T-helper 22 cell (primary cell): ENCODE results near the gene CDC42EP4.

Experiments
- DNase-seq: peaks from one replicate; pipeline ENCODE4 v3.0.0-alpha.2; 2020; ENCODE audit warnings: low read depth

The CDC42EP4 gene

GRCh38 chr17:73297934-73298861 lies 13.6 kb downstream of the CDC42EP4 start:
- no peak for DNase-seq

DNA sequence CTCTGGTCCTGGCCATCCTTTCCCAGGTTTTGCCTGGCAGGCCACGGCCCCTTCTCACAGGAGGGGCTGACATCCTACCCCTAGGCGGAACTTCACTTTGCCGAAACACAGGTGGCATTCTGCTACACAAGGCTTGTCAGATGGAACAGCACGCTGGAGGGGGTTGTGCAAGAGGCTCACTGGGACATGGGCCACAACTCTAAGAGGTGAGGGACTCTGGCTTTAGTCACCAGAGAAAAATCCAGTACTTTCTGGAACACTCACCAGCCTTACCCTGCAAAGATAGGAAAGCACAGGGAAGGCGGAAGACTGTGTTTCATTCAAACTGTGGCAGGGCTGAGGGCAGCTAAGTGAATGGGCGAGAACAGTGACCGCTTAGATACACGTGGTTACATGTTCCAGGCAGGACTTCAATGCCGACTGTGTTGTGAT lies 18.3 kb downstream of the CDC42EP4 start:
- DNase-seq, result no peak

- no peak for DNase-seq
These were observed 18.8 kb downstream of the CDC42EP4 start for GRCh38 chr17:73293031-73293430.

DNA sequence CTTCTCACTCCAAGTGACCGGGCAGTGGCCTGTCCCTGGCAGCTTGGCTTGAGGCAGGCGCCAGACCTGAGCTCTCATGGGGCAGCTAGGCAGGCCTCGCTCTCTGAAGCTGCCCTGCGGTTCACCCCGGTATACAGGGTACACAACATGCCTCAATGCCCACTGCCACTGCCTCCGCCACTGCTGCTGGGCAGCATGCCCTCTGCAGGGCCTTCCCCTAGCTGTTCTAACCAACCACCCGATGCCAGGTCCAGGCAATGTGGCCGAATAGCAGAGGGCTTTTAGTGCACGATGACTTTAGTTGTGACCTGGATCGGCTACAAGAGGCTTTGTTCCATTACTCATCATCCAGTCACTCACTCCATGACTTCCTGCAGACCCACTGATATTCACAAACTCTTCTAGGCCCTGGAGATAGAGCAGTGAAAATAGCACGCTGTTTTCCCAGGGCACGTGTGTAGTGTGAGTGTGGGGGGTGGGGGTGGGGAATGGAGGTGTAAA lies 19.7 kb downstream of the CDC42EP4 start:
- DNase-seq, result no peak

DNA sequence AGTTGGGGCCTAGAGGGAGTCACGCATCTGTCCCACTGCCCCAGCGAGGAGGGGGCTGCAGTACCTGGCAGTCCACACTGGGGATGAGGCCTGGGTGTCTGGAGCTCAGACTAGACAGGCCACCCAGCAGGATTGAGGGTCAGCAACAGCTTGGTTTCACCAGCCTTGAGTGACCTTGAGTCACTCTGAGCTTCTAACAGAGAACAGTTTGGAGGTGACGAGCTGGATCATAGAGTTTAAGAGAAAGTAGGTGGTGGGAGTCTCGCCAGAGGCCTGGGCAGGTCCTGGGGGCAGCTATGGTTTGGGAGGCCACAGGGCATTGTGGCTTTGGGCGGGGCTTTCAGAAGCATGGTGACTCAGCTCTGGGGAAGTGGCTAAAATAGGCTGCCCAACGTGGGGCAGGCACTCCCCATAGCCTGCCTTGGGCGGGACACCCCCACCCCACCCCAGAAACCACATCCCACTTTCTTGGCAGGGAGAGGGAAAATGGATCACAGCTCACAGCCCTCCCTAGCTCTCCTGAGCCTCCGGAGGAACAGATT lies 20.5 kb downstream of the CDC42EP4 start:
- no peak for DNase-seq

DNA sequence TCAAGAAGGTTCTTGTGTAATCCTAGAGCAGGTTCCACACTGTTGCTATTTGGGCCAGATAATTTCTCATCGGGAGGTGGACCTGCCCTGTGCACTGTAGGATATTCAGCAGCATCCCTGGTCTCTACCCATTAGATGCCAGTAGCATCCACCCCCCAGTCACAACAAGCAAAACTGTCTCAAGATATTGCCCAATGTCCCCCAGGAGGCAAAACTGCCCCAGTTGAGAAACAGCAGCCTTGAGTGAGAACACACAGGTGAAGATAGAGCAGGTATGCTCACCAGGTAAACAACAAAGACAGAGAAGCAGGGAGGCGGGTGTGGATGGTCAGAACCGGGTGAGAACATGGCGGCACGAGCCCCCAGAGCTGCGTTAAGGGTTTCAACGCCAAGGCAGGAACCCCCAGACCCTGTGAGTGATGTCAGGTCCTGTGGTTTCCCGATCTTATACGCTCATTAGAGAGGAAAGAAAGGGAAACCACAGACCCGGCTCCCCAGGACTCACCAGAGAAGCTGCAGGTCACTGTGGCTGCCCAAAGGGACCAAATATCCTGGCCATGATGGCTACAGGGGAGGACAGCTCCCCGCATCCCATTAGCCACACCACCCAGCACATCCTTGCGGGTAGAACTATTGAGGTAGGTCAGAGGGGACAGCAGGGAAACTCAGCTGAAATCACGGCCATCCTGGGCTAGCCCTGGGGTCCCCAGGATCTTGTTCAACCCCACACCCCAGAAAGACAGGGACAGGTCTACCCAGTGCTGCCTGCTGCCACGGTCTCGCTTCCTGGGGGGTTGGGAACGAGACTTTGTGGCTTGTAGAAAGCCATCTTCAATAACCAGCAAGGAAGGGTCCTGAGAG lies 21.2 kb downstream of the CDC42EP4 start:
- no peak for DNase-seq

DNA sequence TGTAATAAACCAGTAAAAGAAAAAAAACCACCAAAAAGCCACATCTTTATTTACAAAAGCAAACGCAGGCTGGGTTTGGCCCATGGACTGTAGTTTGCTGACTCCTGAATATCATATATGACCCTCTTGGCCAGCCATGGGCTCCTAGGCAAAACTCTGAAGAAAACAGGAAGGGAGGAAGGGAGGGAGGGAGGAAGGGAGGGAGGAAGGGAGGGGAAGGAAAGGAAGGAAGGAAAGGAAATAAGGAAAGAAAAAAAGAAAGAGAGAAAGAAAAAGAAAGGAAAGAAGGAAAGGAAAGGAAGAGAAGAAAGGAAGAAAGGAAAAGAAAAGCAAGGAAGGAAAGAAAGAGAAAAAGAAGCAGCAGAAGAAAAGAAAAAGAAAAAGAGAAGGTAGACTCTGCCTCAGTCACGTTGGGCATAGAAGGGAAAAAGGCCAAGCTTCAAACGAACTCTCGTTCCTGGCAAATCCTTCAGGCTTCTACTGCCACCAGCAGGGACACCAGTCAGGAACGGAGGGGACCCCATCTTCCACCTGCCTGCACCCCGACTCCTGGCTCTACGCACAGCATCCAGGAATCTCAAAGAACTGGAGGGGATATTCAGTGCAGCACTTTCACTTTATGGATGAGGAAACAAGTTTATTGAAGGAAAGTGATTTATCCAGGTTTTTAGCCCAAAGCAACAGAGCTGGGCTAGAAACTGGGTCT lies 22.1 kb downstream of the CDC42EP4 start:
- DNase-seq, result no peak

GRCh38 chr17:73288534-73289302 lies 23.1 kb downstream of the CDC42EP4 start:
- no peak for DNase-seq

DNA sequence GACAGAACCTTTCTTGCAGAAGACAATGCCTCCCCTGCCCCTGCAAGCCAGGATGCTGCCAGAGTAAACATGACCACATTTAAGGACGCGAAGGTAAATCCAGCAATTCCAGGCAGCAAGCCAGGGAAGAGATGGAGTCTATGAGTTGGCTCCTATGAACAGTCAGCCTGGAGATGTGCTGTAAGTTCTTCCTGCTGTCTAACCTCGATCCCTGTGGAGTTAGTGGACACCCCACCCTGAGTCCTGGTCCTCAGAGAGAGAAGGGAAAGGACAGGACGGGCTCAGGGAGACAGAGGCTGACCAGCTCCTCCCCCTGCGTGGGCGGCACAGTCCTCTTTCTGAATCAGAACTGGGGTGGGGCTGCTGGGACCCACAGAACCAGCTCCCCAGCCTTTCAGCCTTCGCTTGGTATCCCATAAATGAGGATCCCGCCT lies 24.9 kb downstream of the CDC42EP4 start:
- DNase-seq, result no peak

DNA sequence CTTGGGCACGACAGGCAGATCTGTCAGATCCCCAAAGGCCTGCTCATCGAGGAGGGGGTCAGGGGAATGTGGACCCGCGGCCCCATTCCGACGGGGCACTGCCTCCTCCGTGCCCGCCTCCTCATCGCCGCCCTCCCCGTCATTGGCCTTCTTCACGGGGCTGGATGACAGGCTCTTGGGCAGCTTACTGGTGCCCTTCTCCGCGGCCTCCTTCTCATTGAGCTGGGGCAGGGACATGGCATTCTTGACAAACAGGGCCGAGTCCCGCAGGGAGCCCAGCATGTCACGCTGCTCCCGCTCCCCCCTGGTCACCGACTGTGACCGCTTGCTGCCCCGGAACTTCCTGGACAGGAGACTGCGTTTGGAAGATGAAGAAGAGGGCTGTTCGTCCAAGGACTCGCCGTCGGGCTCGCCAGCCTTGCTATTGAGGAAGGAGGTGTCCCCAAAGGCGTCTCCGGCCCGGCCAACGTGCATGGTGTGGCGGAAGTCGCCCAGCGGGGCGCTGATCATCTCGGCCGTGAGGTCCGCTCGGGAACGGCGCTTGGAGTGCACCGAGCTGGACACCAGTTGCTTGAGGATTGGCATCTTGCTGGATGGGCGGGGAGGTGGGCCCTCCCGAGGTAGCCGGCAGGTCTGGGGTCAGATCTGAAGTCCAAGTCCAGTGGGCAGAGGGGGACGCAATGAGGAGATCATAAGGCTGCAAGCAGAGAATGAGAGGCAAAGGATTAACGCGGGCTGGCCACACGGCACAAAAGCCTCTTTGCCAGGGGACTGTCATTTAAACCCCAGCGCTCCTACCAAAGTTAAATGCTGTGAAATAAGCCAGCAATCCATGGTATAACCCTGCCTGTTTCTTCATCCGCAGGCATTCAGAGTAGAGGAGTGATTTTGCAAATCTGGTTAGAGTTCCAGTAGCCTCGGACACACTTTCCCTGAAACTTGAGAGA lies 25.6 kb downstream of the CDC42EP4 start:
- no peak for DNase-seq

- DNase-seq, result no peak
These were observed 26.2 kb downstream of the CDC42EP4 start for GRCh38 chr17:73285603-73285908.

GRCh38 chr17:73284906-73285602 lies 26.7 kb downstream of the CDC42EP4 start:
- DNase-seq, result no peak

- no peak for DNase-seq
These were observed 27.4 kb downstream of the CDC42EP4 start for GRCh38 chr17:73284354-73284753.

GRCh38 chr17:73283841-73284282 lies 27.9 kb downstream of the CDC42EP4 start:
- no peak for DNase-seq

DNA sequence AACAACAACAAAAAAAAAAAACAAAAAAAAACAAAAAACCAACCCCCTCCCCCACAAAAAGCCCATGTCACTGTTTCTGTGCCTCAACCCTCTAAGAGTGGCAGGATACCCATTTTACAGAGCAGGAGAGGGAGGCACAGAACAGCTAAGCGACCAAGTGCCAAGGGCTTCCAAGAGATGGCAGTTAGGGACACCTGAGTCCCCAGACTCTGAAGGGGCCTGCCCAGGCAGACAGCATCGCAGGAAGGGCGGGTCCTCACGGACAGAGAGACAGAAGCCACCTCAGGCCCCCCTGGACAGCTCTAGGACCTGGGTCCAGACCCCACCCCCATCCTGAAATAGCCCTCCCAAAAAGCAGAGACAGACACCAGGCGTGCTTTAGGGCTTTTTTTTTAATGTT lies 28.6 kb downstream of the CDC42EP4 start:
- no peak for DNase-seq

- DNase-seq, result no peak
These were observed 29.2 kb downstream of the CDC42EP4 start for GRCh38 chr17:73282629-73283028.

GRCh38 chr17:73281928-73282327 lies 29.9 kb downstream of the CDC42EP4 start:
- DNase-seq, result no peak

DNA sequence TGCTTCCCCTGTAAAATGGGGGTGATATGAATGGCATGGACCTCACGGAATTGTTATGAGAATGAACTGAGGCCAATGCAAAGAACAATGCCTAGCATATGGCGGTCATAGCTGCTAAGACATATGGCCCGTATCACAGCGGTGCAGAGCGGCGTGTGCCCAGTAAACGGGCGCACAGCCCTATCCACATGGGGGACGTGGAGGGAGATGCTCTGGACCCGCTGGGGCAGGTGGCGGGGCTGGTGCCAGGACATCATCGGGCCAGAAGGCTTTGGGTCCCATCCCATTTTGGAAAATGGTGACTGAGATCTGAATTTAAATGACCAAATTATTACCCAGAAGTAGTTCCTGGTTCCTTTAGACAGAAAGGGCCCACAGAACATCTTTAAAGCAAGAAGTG lies 31.6 kb downstream of the CDC42EP4 start:
- DNase-seq, result no peak

- no peak for DNase-seq
These were observed 32.1 kb downstream of the CDC42EP4 start for GRCh38 chr17:73279704-73280103.
